ENCODE data around the gene FNDC8. TPM values are rescaled to one million over a fixed set of nuclear protein-coding genes. Genes with fewer than 3 reads are reported as not detected.
"Not testable (repeated sequence)": the region's sequence is repeated elsewhere in the genome, so short reads cannot be mapped to it uniquely, and the experiment has no call there.

The FNDC8 gene
- total RNA-seq, 1 donor from 2014 or later = not detected

GRCh38 chr17:35170968-35171771 is 49.8 kb downstream of the FNDC8 start:
- DNase-seq (ENCODE audit: low spot score) = no peak

GRCh38 chr17:35171834-35172233 is 50.4 kb downstream of the FNDC8 start:
- no peak for DNase-seq (ENCODE audit: low spot score)

- DNase-seq (ENCODE audit: low spot score) = peak; percentile 27
Observed at GRCh38 chr17:35172321-35172720, 50.9 kb downstream of the FNDC8 start.

GRCh38 chr17:35174835-35175334 is 53.5 kb downstream of the FNDC8 start:
- DNase-seq (ENCODE audit: low spot score) = no peak

GRCh38 chr17:35175638-35176415 is 54.4 kb downstream of the FNDC8 start:
- no peak for DNase-seq (ENCODE audit: low spot score)

GRCh38 chr17:35176897-35177296 is 55.5 kb downstream of the FNDC8 start:
- DNase-seq (ENCODE audit: low spot score) = no peak

- not testable (repeated sequence) for DNase-seq (ENCODE audit: low spot score)
Observed at GRCh38 chr17:35179379-35179778, 58.0 kb downstream of the FNDC8 start.

Other genes with a start within 250 kb of the FNDC8 start
- gene CCT6B, start 160.2 kb upstream of the FNDC8 start, total RNA-seq = 6.3 TPM
- 14.6 TPM for gene ZNF830, start 160.1 kb upstream of the FNDC8 start, total RNA-seq
- gene LIG3, start 141.1 kb upstream of the FNDC8 start, total RNA-seq = 79.0 TPM
- 40.1 TPM for gene RFFL, start 57.9 kb upstream of the FNDC8 start, total RNA-seq
- 13.1 TPM for gene RAD51D, start 1.8 kb upstream of the FNDC8 start, total RNA-seq
- 20.0 TPM for gene NLE1, start 20.7 kb downstream of the FNDC8 start, total RNA-seq
- 0.08 TPM for gene UNC45B, start 26.2 kb downstream of the FNDC8 start, total RNA-seq
- gene SLC35G3, start 72.8 kb downstream of the FNDC8 start, total RNA-seq = not detected
- 69.9 TPM for gene SLFN5, start 121.5 kb downstream of the FNDC8 start, total RNA-seq

Data from ureter (tissue), 1 donor.